ENCODE results near the gene DHRS4.

DHRS4 gene

DNA sequence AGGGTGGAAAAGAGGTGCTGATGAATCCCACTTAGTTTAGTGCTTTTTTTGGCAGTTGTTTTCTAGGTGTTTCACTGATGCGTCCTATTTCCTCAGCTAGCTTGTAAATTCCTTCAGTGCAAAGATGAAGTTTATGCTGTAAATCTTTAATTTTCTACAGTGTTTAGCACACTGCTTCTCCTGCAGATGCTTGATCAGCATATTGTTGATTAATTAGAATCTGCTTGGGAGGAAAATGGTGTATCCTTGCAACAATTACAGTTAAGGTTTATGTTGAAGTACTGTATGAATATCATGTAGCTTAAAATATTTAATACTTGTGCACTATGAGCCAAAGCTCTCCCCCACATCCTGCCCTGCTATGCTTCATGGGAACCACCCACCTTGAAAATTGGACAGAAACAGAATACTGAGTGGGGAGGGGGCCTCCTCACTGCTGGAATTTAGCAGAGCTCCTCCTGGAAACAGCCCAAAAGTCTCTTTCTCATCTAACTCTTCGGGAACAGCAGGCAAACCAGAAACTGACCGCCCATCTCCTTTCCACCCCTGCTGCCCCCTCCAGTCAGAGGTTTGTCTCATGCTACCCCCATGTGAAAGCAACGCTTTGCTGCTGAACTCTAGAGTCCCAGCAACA, 20.3 kb upstream of the DHRS4 start:
- TF ChIP-seq GATA3 (IDR thresholded peaks at IDR 0.05; ENCODE audit: low read depth, low read length): no peak
- no peak for TF ChIP-seq GATA2 (IDR thresholded peaks at IDR 0.05; ENCODE audit: low read depth, low read length)

DNA sequence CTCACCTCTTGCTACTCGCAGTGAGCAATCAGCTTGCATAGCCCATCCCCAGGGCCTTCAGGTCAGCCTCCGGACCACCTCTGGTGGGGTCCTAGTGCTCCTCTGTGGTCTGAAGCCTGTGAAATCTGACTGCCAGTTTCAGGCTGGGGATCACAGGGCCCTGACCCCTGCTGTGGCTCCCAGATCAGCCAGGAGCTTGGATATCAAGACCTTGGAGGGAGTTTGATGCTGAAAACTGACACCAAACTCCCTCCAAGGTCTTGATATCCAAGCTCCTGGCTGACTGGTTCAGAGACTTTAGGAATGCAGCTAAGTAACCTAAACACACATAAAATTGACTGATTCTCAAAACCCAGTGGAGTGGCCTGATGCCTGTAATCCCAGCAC, 19.8 kb upstream of the DHRS4 start:
- no peak for TF ChIP-seq GATA2 (IDR thresholded peaks at IDR 0.05; ENCODE audit: low read depth, low read length)
- no peak for TF ChIP-seq GATA3 (IDR thresholded peaks at IDR 0.05; ENCODE audit: low read depth, low read length)

DNA sequence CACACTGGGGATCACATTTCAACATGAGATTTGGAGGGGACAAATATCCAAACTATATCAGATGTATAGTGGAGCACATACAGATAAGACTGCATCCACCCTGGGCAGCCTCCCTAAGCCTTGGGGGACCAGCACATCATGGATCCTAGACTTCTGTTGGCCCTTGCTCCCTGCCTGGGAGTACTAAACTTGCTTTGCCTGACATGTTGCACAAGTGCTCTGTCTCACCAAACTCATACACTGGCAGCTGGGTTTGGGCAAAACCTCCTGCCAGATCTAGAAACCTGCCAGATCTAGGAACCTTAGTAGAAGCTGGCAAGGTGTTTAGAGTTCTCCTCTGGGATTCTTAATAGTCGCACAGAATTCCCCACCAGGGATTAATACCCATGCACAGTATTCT, 18.4 kb upstream of the DHRS4 start:
- TF ChIP-seq GATA3 (IDR thresholded peaks at IDR 0.05; ENCODE audit: low read depth, low read length): no peak
- no peak for TF ChIP-seq GATA2 (IDR thresholded peaks at IDR 0.05; ENCODE audit: low read depth, low read length)

DNA sequence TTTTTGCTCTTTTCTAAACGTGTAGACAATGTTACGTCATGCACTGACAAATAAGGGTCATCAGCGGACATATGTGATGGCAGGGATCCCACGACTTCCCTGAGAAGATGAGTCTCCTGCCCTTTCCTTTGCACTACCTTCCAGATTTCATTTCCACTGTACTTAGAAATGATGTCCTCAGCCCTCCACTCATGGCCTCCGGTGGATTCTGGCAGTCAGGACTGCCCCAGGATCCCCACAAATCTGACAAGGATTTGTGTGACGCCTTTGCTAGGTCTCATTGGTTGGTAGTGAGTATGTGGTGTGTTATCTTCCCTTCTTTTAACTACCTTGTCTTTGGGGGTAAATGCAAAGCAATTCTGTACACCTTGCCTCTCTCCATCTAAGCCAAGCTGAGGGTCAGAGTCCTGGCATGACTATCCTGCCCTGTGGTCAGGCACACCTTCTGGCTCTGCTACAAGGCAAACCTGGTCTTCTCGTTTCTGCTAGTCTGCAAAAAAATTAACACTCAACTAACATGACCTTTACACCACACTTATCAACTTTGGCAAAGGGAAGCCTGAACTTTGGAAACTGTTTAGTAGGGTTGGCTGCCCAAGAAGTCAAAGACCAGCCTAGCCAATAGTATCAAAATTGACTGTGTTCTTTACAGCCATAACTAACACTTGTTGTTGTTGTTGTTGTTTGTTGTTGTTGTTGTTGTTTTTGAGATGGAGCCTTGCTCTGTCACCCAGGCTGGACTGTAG, 17.3 kb upstream of the DHRS4 start:
- TF ChIP-seq GATA3 (IDR thresholded peaks at IDR 0.05; ENCODE audit: low read depth, low read length) (no peak), GATA2 (IDR thresholded peaks at IDR 0.05; ENCODE audit: low read depth, low read length) (no peak)

DNA sequence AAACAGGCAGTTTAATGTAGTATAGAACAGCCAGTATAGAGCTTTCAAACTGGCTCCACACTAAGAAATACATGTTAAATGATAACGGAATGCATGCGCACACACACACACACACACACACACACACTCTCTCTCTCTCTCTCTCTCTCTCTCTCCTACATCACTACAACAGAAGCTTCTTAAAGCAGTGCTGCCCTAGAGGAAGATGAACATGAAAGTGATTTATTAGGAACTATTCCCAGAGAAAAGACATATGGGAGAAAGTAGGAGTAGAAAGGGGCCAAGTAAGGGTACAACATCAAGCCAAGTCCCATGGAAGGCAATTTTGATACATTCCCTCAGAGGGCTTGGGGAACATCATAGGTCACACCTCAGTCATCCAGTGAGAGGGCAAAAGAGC, 16.4 kb upstream of the DHRS4 start:
- TF ChIP-seq GATA3 (IDR thresholded peaks at IDR 0.05; ENCODE audit: low read depth, low read length) (no peak), GATA2 (IDR thresholded peaks at IDR 0.05; ENCODE audit: low read depth, low read length) (no peak)

DNA sequence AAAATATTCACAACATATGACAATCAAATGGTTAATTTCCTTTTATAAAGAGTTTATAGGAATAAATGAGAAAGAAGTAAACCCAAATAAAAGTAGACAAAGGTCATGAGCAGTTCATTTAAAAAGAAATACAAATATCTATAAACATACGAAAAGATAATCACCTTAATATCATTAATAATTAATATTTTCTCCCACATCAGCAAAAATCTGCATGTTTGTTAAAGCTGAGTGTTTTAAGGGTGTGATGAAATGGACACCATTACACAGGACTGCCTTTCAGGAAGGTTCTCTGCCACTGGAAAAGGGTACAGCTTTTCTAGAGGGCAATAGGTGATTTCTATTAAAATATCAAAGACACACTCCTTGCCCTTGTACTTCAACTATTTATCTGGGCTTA, 14.7 kb upstream of the DHRS4 start:
- TF ChIP-seq GATA2 (IDR thresholded peaks at IDR 0.05; ENCODE audit: low read depth, low read length) (no peak), GATA3 (IDR thresholded peaks at IDR 0.05; ENCODE audit: low read depth, low read length) (no peak)

DNA sequence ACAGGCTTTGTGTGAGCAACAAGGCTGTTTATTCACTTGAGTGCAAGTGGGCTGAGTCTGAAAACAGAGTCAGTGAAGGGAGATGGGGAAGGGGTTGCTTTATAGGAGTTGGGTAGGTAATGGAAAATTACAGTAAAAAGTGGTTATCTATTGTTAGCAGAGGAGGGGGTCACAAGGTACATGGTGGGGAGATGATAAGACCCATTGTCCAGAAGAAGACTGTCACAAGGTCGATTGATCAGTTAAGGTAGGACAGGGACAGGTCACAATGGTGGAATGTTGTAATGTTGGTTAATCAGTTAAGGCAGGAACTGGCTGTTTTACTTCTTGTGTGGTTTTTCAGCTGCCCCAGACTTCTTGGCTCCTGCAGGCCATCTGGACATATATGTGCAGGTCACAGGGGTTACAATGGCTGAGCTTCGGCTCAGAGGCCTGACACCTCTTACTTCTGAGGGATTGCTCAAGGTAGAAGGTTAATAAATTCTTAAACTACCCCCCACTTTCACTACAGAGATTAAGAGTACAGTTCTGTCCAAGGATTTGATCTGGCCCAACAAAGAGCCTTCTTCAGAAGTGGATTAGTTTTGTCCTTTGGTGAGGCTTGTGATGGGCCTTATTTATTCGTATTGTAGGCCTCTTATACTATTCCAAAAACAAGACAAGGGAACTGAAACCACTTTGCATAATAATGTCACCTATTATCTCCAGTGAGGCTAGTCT, 13.8 kb upstream of the DHRS4 start:
- TF ChIP-seq GATA2 (IDR thresholded peaks at IDR 0.05; ENCODE audit: low read depth, low read length) (no peak), GATA3 (IDR thresholded peaks at IDR 0.05; ENCODE audit: low read depth, low read length) (no peak)

DNA sequence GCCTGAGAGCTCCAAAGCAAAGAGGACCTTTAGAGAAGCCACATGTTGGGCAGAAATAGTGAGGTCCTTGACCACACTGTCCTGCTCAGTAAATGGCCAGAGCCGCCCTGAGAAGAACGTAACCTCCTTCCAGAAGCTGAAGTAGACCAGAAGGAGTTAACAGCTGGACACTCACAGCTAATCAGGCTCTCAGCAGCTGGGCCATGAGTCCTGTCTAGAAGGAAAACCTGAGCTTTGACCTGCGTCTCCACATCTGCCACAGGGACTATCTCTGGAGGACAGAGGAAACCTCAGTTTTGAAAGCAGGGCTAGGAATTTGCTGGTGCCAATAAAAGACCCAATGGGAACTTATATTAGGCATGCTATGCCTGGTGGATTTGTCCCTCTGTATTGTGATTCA, 12.3 kb upstream of the DHRS4 start:
- TF ChIP-seq GATA2 (IDR thresholded peaks at IDR 0.05; ENCODE audit: low read depth, low read length): no peak
- TF ChIP-seq GATA3 (IDR thresholded peaks at IDR 0.05; ENCODE audit: low read depth, low read length): no peak

DNA sequence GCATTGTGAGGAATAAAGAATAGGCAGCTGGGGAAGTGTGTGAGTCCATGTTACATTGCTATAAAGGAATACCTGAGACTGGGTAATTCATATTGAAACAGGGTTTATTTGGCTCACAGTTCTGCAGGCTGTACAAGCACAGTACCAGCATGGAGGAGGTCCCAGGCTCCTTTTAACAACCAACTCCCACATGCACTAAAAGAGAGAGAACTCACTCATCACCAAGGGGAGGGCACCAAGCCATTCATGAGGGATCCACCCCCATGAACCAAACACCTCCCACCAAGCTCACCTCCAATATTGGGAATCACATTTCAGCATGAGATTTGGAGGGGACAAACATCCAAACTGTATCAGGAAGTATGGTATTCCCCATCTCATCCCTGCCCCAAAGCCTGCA, 11.9 kb upstream of the DHRS4 start:
- no peak for TF ChIP-seq GATA3 (IDR thresholded peaks at IDR 0.05; ENCODE audit: low read depth, low read length)
- TF ChIP-seq GATA2 (IDR thresholded peaks at IDR 0.05; ENCODE audit: low read depth, low read length): no peak

DNA sequence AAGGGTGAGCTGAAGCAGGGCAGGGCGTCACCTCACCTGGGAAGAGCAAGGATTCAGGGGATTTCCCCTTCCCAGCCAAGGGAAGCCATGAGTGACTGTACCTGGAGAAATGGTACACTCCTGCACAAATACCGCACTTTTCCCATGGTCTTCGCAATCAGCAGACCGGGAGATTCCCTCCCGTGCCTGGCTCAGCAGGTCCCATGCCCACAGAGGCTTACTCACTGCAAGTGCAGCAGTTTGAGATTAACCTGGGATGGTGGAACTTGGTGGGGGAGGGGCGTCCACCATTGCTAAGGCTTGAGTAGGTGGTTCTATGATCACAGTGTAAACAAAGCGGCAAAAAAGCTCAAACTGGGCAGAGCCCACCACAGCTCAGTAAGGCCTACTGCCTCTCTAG, 11.0 kb upstream of the DHRS4 start:
- TF ChIP-seq GATA2 (IDR thresholded peaks at IDR 0.05; ENCODE audit: low read depth, low read length) (no peak), GATA3 (IDR thresholded peaks at IDR 0.05; ENCODE audit: low read depth, low read length) (no peak)

DNA sequence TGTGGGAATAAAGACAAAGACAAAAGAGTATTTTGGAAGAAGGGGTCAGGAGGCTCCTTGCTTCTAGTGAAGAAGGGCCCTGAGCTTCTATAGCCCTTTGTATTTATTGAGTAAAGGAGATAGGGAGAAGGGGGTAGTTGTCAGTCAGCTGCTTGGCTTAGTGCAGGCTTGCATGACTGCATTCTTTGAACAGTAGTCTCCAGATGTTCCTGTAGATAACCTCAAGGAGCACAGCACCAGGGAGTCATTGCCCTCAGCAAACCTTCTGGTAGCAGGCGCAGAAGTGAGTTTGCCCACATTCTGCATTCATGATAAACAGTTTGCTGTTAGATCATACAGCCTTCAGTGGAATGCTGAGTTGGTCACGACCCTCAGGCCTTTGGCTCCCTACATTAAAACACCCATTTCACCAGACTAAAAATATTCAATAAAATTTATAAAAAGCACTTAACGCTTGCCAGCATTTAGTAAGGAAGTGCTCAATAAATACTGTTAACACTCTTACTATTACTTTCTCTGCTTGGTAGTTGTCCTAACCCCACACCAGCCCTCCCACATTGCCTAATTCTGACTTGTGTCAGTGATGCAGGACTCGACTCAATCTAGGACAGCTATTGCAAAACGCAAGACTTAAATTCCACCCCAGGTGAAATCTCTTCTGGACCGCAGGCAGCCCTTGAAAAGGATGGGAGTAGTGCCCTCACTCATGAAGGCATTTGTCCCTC, 3.0 kb upstream of the DHRS4 start:
- TF ChIP-seq GATA3 (IDR thresholded peaks at IDR 0.05; ENCODE audit: low read depth, low read length) (no peak), GATA2 (IDR thresholded peaks at IDR 0.05; ENCODE audit: low read depth, low read length) (no peak)

DNA sequence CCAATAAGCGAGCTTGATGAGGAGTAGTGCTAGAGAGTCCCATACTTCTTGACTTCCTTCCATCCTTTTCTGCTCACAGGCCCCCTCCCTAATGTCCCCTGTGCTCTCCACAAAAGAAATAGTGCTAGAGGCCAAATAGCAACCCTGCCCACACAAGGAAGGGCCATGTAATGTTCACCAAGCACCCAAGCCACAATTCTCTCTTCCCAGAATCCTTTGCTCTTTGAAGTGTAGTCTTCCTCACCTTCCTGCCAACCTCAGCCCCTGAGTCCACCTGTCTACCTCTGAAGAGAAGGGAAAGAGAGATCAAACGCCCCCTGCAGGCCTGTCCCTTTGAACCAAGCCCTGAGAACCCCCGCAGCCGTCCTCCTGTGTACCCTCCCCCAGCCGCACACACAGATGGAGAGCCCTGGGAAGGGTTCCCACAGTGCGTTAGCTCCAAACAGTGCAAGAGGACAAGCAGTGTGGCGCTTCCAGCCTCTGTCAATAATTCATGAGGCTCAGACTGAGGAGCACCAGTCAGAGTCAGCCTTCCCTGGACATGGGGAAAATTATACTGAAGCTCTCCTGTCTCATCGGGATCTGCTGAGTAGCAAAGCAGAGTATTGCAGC, 1.9 kb upstream of the DHRS4 start:
- TF ChIP-seq GATA3 (IDR thresholded peaks at IDR 0.05; ENCODE audit: low read depth, low read length): no peak
- TF ChIP-seq GATA2 (IDR thresholded peaks at IDR 0.05; ENCODE audit: low read depth, low read length): no peak

DNA sequence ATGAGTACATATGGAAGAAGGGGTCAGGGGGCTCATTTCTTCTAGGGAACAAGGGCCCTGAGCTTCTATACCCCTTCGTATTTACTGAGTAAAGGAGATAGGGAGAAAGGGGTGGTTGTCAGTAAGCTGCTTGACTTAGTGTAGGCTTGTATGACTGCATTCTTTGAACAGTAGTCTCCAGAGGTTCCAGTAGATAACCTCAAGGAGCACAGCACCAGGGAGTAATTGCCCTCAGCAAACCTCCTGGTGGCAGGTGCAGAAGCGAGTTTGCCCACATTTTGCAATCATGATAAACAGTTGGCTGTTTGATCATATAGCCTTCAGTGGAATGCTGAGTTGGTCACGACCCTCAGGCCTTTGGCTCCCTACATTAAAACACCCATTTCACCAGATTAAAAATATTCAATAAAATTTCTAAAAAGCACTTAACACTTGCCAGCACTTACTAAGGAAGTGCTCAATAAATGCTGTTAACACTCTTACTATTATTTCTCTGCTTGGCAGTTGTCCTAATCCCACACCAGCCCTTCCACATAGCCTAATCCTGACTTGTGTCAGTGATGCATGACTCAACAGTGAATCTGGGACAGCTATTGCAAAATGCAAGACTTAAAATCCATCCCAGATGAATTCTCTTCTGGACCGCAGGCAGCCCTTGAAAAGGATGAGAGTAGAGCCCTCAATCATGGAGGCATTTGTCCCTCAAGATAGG, 31.5 kb downstream of the DHRS4 start:
- TF ChIP-seq GATA2 (IDR thresholded peaks at IDR 0.05; ENCODE audit: low read depth, low read length) (no peak), GATA3 (IDR thresholded peaks at IDR 0.05; ENCODE audit: low read depth, low read length) (no peak)
